Activated CD8-positive, alpha-beta memory T cell treated with anti-CD3 and anti-CD28 coated beads for 4 hours (primary cell): ENCODE data around the gene SPPL2A.
A peak's percentile ranks its signal among the peaks of the same experiment; 100 is the strongest.

ENCODE experiments used
- DNase-seq, 2 donors: peaks; one replicate each; pipeline ENCODE4 v3.0.0-alpha.2; 2020; ENCODE audit warnings: low read depth in 2 of 2

SPPL2A gene

DNA sequence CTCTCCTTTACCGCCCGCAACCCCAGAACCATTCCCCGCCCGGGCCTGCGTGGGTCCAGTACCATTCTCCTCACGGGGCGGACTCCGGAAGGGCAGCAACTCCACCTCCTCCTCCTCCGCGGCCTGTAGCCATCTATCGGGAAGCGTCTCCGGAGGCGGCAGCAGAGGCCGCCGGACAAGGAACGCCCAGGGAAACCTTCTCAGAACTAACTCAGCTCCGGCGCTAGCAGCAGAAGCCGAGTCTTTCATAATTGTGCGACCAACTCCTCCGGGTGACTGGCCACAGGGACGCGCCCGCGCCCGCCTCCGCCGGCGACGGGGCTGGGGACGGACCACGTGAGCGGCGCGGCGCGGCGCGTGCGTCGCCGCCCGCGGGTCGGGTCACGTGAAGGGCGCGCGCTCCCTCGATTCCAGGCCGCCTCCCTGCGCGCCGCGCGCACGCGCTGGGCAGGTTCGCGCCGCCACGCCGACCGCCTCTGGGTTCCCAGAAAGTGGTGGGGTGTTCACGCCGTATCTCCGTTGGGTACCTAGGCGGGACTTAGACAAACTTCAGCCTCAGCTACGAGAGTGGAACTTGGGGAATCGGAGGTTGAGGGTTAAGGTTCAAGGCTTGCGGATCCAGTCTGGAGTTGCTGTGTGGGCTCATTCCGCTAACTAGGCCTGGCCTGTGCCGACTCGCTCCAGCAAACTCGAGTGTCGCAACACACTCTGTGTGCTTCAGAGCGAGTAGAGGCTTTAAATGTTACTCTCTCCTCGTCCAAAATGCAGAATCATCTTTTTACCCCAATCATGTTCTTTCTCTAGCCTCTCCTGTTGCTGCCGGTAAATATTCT is 78.8 kb downstream of the SPPL2A start, which contains the start of gene TRPM7:
Gene TRPM7, minus strand, starts transcription at position 329 of the 833 bp plus-strand sequence. Its CDS starts 264 bp downstream, at position 65.
- peak; percentile 75 to 80 for DNase-seq

DNA sequence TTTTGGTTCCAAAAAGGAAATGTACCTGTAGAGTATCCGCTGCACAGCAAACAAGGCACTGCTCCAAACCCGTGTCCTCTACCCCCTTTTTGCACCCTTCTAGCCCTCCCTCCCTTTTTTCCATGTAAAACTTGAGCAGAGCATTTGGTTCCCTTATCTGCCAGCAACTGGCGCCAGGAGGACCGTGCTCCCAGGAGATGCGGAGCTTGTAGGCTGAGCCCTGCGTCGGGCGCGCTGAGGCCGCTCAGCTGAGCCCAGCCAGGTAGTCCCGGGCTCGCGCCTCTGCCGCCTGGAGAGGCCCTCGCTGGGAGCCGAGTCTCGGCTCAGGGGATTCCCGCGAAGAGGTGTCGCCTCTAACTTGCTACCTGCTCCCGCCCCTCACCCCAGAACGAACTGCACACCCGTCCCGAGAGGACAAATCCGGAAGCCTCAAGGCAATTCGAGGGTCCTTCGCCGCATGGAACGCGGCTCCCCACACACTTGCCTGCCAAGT is 79.5 kb downstream of the SPPL2A start:
- DNase-seq, result peak; percentile 49 to 62

- DNase-seq, result no peak
These were observed 80.1 kb downstream of the SPPL2A start for GRCh38 chr15:50685191-50685975.

GRCh38 chr15:50681467-50681866 is 84.0 kb downstream of the SPPL2A start:
- DNase-seq, result no peak

DNA sequence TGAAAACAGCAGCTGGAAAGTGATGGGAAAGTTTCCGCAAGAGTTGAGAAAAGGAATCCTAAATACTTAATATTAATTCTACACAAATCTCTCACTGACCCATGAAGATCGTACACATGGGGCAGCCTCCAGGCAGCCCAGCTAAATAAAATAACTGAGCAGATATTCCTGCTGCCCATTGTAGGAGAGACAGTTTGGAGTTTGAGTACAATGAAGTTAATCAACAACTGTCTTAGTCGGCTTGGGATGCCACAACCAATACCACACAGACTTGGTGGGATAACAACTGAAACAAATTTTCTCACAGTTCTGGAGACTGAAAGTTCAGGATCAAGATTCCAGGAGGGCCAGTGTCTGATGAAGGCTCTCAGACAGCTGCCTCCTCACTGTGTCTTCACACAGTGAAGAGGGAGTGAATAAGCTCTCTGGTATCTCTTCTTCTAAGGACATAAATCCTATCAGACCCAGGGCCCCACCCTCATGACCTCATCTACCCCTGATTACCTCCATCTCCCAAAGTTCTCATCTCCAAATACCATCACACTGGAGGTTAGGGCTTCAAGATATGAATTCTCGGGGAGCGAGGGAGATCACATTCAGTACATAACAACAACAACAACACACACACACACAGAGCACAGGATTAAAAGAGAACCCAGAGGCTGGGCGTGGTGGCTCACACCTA is 88.6 kb downstream of the SPPL2A start:
- DNase-seq, result no peak

- DNase-seq, result no peak
These were observed 89.9 kb downstream of the SPPL2A start for GRCh38 chr15:50675535-50676144.

DNA sequence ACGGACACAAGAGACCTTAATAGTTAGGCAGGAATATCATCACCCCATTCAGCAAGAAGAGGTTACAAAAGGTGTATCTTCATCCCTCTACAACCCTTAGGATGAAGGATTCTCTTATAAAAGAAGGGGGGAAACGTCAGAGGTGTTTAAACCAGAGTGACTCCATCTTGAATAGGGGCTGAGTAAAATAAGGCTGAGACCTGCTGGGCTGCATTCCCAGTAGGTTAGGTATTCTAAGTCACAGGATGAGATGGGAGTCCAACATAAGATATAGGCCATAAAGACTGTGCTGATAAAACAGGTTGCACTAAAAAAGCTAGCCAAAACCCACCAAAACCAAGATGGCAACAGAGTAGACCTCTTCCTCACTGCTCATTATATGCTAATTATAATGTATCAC is 95.4 kb downstream of the SPPL2A start:
- DNase-seq, result no peak

DNA sequence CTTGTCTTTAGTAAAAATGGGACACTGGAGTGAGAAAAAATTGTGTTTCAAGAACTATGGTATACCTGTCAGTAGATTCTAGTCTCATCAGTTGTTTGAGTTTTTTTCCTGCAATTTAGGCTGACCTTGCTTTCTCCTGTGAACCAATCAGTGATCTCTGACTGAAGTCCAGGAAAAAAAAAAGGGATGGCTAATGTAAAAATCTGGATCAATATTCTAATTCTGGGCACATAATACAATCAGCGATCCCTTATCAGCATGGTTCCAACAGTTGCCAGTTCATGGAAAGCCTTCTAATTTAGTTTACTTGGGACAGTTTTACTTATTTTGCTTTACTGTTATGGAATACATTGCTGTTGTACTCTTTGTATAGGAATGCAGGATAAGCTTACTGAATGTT is 95.9 kb downstream of the SPPL2A start:
- no peak for DNase-seq

DNA sequence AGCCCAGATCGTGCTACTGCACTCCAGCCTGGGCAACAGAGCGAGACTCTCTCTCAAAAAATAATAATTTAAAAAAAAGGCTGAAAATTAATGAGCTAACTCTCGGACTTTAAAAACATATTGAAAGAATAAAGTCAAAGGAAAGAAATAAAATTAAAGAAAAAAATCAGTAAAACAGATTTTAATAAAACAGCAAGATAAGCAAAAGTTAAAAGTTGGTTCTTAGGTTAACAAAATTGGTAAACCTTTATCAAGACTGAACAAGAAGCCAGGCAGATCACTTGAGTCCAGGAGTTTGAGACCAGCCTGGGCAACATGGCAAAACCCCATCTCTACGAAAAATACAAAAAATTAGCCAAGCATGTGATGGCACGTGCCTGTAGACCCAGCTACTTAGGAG is 99.6 kb downstream of the SPPL2A start:
- DNase-seq, result no peak

DNA sequence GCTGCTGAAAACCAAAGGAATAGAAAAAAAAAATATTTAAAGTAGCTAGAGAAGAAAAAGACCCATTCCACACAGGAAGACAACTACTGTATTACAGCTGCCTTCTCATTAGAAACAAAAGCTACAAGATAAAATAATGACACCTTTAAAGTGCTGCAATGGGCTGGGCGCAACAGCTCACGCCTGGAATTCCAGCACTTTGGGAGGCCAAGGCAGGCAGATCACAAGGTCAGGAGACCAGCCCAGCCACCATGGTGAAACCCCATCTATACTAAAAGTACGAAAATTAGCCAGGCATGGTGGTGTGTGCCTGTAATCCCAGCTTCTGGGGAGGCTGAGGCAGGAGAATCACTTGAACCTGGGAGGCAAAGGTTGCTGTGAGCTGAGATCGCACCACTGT is 110.0 kb downstream of the SPPL2A start:
- DNase-seq, result no peak

GRCh38 chr15:50653156-50653743 is 112.3 kb downstream of the SPPL2A start:
- no peak for DNase-seq

- DNase-seq, result no peak
These were observed 112.8 kb downstream of the SPPL2A start for GRCh38 chr15:50652671-50653070.
